ENCODE results near the gene KDM2B.

KDM2B gene

DNA sequence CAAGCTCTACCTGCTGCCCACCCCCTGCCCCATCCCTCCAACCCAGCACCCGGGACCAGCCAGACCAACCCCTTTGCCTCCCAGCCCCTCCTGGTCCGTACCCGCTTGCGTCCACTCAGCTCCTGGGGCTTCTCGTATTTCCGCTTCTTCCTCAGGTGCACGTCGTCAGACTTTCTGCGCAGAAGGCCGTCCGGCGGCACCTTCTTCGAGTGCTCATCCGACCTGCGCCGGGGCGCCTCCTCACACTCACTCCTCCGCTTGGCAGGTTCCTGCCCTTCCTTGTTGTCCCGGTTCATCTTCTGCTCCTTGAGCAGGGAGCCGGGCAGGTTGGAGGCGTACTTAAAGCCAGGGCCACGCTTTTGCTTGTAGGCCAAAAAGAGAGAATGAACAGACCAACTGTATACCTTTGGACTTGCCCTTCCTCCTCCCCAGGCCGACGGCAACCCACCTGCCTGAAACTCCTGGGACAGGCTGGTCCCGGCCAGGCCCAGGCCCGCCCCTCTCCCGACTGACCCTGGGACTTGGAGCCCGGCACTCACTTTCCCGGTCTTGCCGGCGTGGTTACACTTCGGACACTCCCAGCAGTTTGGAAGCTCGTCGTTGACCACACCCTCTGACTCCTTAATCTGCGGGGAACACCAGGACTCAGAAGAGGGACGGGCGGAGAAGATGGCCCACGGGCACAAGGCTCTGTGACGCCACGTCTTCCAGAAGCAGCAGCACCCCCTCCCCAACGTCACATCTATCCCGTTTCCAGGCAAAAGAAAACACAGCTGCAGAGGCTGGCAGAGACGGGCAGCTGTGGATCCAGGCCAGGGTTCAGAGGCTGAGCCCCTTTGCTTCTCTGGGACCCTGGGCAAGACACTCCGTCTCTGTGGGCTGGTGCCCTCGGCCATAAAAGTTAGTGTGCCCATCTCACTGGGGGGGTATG lies 136.6 kb downstream of the KDM2B start:
- TF ChIP-seq GATA2 (IDR thresholded peaks at IDR 0.05; ENCODE audit: low read depth, low read length) (no peak), GATA3 (IDR thresholded peaks at IDR 0.05; ENCODE audit: low read depth, low read length) (no peak)

DNA sequence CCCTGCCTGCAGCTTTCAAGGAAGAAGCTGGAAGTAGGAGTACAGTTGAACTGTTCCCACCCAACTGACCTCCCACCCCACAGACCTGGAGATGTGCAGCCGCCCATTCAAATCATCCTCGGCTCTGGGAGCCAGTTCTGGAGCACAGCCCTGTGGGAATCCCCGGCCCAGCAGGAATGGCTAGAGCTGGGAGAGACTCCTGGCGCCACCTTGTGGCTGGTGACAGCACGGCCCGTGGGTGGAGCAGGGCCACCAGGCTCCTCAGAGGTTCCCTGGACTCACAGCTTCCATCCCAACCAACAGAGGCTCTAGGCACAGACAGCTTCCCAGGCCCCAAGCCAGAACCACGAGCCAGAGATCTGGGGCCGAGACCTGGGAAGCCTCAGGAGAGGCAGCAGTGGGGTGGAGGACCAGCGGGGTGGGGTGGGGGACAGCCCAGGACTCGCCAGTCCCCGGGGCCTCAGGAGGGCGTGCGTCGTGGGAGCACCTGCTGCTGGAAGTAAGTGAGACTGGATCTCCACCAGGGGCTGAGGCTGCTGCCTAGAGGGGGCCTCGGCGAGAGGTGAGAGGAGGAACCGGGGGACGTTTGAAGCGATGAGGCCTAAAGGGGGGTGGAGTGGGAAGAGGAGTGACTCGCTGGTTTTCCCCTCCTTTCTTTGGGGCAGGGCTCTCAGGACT lies 137.5 kb downstream of the KDM2B start:
- TF ChIP-seq GATA2 (IDR thresholded peaks at IDR 0.05; ENCODE audit: low read depth, low read length) (no peak), GATA3 (IDR thresholded peaks at IDR 0.05; ENCODE audit: low read depth, low read length) (no peak)

DNA sequence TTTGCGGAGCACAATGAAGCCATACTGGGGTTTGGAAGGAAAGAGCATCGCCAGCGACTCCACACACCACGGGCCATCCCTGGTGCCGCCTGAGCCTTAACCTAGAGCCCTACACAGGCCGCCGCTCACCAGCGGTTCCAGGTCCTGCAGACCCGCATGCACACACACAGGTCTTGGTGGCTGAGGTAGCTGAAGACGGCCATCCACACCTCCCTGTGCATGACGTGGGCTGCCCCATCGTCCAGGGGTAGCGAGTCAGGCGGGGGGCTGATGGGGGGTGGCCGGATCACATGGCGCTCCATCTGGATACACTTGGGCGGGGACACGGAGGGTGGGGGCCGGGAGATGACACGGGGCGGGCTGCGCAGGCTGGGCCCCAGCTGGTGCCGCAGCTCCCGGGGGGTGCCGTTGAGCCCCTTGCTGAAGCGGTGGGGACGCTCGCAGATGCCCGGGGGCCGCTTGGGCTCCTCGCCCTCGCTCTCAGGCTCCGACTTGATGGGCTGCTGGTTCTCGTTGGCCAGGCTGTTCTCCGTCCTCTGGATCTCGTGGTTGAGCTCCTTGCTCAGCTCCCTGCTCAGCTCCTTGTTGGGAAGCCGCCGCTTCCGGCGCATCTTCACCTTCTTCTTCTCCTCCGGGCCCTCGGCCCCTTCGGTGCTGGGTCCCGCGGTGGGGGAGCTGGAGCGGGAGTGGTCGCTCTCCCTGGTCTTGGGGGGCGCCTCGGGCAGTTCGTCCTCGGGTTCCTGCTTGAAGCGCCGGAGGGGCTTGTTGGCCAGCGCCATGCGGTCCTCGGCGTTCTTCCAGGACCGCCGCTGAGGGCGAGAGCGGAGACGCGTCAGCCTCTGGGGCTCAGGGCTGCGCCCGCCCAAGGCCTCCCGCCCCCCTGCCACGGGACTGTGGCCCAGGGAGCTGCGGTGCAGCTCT lies 138.5 kb downstream of the KDM2B start:
- no peak for TF ChIP-seq GATA3 (IDR thresholded peaks at IDR 0.05; ENCODE audit: low read depth, low read length)
- no peak for TF ChIP-seq GATA2 (IDR thresholded peaks at IDR 0.05; ENCODE audit: low read depth, low read length)

DNA sequence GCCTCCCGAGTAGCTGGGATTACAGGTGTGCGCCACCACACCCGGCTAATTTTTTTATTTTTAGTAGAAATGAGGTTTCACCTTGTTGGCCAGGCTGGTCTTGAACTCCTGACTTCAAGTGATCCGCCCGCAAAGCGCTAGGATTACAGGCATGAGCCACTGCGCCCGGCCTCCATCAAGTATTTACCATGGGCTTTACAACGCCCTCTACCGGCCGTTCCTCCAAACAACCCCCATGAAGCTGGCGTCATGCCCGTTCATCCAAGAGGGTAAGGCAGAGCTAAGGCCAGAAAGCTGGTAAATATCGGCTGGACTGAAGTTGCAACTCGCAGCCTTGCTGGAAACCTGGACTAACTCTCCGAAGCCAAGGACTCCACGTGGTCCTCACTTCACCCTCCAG lies 139.3 kb downstream of the KDM2B start:
- TF ChIP-seq GATA2 (IDR thresholded peaks at IDR 0.05; ENCODE audit: low read depth, low read length), result no peak
- TF ChIP-seq GATA3 (IDR thresholded peaks at IDR 0.05; ENCODE audit: low read depth, low read length), result no peak

DNA sequence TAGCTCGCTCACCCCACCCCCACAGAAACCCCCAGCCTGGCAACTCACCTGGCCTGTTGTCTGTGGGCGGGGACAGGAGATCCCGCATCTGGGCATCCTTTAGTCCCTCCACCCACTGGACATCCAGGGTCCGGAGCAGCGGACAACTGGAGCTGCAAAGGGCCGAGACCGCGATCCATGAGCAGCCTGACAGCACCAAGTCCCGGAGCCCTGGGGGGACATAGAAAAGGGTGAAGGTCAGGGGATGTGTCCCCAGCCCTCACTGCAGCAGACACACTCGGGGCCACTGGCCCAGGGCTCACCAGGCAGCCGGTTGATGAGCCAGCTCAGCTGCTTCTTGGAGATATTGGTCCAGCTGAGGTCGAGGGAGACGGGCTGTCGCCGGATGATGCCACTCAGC lies 140.1 kb downstream of the KDM2B start:
- TF ChIP-seq GATA3 (IDR thresholded peaks at IDR 0.05; ENCODE audit: low read depth, low read length) (no peak), GATA2 (IDR thresholded peaks at IDR 0.05; ENCODE audit: low read depth, low read length) (no peak)

DNA sequence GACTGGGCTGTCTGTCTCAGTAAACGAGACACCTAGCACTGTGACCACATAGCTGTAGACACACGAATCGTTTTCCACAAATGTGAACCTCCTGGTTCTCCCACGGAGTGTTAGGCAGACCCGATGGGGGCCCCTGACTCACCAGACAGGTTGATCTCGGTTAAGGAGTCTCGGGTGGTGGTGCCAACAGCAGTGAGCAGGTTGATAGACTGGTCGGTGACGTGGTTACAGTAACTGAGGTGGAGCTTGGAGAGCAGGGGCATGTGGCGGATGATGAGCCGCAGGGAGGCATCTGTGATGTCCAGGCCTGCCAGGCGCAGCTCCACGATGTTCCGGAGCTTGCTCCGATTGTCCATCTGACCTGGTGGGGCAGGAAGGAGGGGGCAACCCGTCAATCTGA lies 141.1 kb downstream of the KDM2B start:
- no peak for TF ChIP-seq GATA2 (IDR thresholded peaks at IDR 0.05; ENCODE audit: low read depth, low read length)
- TF ChIP-seq GATA3 (IDR thresholded peaks at IDR 0.05; ENCODE audit: low read depth, low read length), result no peak

DNA sequence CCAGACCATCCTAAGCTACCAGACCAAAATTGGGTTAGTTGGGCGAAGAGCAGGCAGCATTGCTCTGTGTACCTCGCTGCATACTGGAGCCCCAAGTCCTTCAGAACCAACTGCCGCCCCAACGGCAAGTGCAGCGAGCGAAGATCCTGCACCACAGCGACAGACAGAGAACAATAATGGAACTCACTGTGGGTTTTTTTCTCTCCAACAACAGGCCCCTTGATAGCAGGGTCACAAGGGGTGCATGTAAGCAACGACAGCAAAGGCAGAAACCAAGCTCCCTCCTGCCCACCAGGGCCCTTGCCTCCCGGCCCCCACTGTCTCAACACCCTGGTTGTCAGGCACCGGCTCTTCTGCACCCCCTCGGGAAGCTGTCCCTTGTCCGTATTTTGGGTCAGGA lies 141.9 kb downstream of the KDM2B start:
- no peak for TF ChIP-seq GATA2 (IDR thresholded peaks at IDR 0.05; ENCODE audit: low read depth, low read length)
- TF ChIP-seq GATA3 (IDR thresholded peaks at IDR 0.05; ENCODE audit: low read depth, low read length), result no peak

DNA sequence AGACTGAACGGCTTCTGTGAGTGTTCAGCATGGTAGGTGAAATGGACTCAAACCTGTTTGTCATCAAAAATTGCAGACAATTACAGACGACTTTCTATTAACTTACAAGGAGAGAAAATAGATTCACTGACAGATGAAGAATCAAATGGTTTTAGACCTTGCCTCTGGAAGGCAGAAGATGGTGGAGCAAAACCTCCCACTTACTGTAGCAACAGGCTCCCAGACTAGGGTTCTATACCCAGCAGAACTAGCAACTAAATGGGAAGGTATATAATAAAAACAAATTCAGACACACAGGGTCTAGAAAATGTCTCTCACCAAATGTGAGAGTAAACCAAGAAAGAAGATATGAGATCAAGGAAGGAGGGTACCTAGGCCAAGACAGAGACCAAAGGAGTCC lies 144.1 kb downstream of the KDM2B start:
- TF ChIP-seq GATA3 (IDR thresholded peaks at IDR 0.05; ENCODE audit: low read depth, low read length) (no peak), GATA2 (IDR thresholded peaks at IDR 0.05; ENCODE audit: low read depth, low read length) (no peak)

DNA sequence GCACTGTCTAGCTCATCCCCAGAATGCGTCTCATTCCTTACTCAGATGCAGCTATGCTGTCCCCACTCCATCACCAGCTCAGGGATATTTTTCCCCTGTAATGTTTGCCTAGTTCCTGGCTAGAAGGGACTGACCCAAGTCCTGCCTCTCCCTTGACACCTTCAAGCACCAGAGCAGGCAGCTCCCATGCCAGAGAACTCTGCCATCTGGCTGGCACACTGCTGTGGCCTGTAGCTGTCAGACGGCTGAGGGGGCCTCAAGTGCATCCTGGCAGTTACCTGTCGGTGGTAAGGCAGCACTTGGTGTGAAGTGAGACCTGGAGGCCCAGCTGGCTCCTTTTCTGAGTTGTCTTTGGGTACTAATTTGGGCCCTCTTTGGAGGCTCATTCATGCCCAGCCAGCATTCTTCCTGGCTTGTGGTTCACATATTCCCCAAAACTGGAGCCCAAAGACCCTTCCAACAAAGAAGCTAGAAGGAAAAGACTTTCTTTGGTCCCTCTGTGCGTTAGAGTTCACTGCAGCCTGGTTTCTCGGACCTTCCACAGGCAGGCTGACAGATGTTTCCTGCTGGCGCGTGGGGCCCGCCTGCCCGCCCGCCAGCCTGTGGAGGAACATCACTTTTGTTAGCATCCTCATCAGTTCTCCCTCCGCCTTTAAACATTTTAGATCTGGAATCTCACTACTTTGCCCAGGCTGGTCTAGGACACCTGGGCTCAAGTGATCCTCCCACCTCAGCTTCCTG lies 147.9 kb downstream of the KDM2B start:
- TF ChIP-seq GATA3 (IDR thresholded peaks at IDR 0.05; ENCODE audit: low read depth, low read length) (no peak), GATA2 (IDR thresholded peaks at IDR 0.05; ENCODE audit: low read depth, low read length) (no peak)

DNA sequence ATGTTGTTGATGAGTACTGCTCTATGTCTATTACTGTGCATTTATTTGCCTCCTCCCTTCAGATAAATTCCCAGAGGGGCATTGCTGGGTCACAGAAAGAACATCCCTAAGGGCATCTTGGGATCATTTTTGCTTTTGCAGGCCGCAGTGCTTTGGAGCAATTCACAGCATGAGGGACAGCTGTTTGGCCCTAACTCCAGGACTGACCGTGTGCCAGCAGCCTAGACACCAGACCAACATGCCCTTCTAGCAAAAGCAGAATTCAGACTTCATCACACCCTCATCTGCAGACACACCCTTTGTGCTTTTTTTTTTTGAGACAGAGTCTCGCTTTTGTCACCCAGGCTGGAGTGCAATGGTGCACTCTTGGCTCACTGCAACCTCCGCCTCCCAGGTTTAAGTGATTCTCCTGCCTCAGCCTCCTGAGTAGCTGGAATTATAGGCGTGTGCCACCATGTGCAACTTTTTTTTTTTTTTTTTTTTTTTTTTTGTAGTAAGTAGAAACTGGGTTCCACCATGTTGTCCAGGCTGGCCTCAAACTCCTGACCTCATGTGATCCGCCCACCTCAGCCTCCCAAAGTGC lies 149.9 kb downstream of the KDM2B start:
- TF ChIP-seq GATA2 (IDR thresholded peaks at IDR 0.05; ENCODE audit: low read depth, low read length) (no peak), GATA3 (IDR thresholded peaks at IDR 0.05; ENCODE audit: low read depth, low read length) (no peak)

DNA sequence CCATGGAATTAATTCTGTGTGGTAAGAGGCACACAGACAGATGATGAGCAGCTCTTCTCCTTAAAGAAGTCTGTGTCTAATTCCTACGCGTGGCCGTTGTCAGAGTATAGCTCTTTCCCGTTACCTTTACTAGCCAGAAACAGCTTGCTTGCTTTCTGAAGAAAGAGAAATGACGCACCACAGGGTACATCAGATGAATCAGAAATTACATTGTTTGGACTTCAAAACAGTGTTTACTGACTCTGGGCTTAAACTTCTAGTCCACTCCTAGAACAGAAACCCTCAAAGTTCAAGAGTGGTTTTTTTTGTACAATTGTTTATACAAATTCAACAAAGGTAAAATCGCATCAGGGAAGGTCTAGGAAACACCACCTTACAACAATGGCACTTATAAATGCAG lies 151.9 kb downstream of the KDM2B start:
- TF ChIP-seq GATA3 (IDR thresholded peaks at IDR 0.05; ENCODE audit: low read depth, low read length) (no peak), GATA2 (IDR thresholded peaks at IDR 0.05; ENCODE audit: low read depth, low read length) (no peak)

DNA sequence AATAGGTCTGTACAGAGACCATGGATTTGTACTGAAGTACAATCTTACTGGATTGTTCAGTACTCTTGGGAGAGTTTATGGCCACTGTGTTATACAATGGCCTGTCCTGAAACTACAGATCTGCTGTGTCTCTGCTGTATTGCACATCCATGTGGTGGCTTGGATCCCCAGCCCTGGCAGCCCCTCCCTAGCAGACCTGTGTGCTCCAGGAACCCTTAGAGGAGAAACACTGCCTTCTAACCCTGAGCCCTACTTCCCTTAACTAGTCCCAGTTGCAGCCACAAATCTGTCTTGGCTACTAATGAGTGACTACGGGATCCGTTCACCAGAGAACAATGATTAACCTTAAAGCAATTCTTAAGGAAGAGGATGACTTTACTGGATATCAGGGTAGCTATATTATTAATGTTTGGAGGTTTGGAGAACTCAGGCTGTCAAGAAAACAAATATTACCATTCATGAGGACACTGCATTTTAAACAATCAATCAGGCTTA lies 153.2 kb downstream of the KDM2B start:
- TF ChIP-seq GATA2 (IDR thresholded peaks at IDR 0.05; ENCODE audit: low read depth, low read length) (no peak), GATA3 (IDR thresholded peaks at IDR 0.05; ENCODE audit: low read depth, low read length) (no peak)

DNA sequence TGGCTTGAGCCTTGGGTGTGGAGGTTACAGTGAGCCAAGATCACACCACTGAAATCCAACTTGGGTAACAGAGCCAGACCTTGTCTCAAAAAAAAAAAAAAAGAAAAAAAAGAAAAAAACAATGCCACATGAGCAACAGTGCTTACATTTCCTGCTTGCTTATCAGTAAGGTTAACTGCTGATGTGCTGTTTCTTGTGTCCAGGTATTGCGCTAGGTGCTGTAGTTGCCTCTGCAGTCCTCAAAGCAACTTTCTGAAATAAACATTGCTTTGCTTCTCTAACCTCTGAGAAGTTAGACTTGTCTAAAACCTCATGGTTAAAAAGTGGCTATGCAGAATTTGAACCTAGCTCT lies 156.2 kb downstream of the KDM2B start:
- TF ChIP-seq GATA3 (IDR thresholded peaks at IDR 0.05; ENCODE audit: low read depth, low read length) (no peak), GATA2 (IDR thresholded peaks at IDR 0.05; ENCODE audit: low read depth, low read length) (no peak)

Data from SH-SY5Y (cell line).